ENCODE measurements around the gene RALY.

DNA sequence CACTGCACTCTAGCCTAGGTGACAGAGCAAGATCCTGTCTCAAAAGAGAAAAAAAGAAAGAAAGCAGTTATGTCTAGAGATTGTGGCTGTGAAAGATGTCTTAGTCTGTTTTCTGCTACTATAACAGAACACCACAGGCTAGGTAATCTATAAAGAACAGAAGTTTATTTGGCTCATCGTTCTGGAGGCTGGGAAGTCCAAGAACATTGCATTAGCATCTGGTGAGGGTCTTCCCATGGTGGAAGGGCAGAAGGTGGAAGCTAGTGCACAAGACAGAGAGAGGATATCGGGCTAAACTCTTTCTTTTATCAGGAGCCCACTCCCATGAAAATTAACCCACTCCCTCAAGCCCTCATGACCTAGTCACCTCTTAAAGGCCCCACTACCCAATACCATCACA, 16.2 kb upstream of the RALY start:
- TF ChIP-seq CTCF (IDR thresholded peaks at IDR 0.05; ENCODE audit: poor library complexity, severe bottlenecking) (no peak), SMC3 (conservative IDR thresholded peaks at IDR 0.05; ENCODE audit: poor library complexity) (no peak), POLR2AphosphoS5 (IDR thresholded peaks at IDR 0.05) (no peak), TAF1 (IDR thresholded peaks at IDR 0.05; ENCODE audit: low read depth) (no peak)
- TF ChIP-seq, protein P1, sequence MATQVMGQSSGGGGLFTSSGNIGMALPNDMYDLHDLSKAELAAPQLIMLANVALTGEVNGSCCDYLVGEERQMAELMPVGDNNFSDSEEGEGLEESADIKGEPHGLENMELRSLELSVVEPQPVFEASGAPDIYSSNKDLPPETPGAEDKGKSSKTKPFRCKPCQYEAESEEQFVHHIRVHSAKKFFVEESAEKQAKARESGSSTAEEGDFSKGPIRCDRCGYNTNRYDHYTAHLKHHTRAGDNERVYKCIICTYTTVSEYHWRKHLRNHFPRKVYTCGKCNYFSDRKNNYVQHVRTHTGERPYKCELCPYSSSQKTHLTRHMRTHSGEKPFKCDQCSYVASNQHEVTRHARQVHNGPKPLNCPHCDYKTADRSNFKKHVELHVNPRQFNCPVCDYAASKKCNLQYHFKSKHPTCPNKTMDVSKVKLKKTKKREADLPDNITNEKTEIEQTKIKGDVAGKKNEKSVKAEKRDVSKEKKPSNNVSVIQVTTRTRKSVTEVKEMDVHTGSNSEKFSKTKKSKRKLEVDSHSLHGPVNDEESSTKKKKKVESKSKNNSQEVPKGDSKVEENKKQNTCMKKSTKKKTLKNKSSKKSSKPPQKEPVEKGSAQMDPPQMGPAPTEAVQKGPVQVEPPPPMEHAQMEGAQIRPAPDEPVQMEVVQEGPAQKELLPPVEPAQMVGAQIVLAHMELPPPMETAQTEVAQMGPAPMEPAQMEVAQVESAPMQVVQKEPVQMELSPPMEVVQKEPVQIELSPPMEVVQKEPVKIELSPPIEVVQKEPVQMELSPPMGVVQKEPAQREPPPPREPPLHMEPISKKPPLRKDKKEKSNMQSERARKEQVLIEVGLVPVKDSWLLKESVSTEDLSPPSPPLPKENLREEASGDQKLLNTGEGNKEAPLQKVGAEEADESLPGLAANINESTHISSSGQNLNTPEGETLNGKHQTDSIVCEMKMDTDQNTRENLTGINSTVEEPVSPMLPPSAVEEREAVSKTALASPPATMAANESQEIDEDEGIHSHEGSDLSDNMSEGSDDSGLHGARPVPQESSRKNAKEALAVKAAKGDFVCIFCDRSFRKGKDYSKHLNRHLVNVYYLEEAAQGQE (IDR thresholded peaks at IDR 0.05; ENCODE audit: borderline replicate concordance): no peak
